ENCODE data around the gene TMEM258.
A peak's percentile ranks its signal among the peaks of the same experiment; 100 is the strongest.

The TMEM258 gene

GRCh38 chr11:61817471-61818202, 25.2 kb upstream of the TMEM258 start:
- DNase-seq: no peak

DNA sequence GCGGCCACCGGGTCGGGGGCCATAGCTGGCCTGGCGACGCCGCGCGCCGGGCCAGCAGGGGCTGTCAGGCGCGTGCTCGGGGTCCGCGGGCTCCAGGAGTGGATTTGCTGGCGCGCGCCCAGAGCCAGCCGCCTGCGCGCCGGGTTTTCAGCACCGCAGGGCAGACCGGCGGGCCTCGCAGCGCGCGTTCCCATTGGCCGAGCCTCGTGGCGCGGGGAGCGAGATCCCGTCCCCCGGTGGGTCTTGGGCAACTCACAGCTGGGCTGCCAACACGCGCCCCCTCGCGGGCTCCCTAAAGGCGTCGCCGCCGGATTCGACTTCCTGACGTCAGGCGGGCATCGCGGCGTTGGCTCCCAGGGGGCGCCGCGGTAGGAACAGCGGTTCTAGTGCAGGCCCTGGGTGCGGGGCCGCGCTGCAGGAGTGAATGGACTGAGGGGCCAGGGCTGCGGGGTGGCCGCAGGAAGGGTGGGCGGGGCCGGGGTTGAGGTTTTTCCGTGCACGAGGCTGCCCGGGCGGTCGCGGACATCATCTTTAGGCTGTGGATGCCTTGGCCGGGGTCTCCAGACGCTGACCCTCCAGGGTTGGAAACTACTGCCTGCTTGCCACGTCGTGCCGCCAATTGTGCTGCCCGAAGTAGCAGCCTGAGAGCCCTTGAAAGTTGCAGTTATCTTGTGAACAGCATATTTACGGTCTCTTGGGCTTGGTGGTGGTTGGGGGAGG, 24.5 kb upstream of the TMEM258 start, which contains the start of gene FADS1:
TSS of gene FADS1 (minus strand) at position 268 of the 720 bp plus-strand sequence. CDS start at position 194, 74 bp downstream.
- DNase-seq: peak; percentile 94

DNA sequence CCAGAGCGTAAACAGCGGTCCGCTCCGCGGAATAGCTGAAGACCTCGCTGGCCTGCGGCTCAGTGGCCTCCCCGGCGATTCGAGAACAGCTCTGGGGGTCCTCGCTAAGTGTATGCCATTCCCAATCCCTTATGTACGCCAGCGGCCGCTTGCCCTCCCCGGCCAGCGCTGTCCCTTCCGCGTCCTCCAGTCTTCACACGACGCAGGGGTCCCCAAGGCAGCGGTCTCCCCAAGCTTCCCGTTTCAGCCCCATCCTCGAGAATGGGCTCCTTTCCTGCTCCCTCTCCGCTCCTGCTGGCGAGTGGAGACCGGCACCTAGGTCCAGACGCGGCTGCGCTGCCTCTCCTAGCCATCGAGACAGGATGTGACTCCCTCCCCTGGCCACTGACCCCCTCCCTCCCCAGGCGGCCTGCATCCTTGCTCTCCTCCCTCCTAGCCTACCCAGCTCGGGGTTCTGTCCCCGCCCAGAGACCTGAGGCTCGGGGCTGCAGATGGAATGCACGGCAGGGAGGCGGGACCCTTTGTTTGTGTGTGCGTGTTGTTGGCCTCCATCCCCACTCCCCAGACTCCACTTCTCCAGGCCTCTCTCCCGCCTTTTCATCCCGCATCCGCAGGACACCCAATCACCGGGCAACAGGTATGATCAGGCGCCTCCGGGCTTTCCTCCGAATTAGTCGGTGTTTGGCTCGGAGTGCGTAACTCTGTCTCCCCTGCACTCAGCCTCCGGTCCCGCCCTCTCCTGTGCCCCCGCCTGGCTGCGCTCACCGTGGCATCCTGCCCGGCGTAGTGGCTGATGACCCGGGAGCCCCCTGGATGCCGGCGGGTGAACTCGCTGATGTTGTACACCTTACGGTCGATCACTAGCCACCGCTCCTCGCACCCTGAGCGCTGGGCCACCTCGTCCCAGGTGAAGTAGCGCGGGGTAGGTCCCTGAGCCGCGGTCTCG, 23.7 kb upstream of the TMEM258 start:
- peak; percentile 89 for DNase-seq

DNA sequence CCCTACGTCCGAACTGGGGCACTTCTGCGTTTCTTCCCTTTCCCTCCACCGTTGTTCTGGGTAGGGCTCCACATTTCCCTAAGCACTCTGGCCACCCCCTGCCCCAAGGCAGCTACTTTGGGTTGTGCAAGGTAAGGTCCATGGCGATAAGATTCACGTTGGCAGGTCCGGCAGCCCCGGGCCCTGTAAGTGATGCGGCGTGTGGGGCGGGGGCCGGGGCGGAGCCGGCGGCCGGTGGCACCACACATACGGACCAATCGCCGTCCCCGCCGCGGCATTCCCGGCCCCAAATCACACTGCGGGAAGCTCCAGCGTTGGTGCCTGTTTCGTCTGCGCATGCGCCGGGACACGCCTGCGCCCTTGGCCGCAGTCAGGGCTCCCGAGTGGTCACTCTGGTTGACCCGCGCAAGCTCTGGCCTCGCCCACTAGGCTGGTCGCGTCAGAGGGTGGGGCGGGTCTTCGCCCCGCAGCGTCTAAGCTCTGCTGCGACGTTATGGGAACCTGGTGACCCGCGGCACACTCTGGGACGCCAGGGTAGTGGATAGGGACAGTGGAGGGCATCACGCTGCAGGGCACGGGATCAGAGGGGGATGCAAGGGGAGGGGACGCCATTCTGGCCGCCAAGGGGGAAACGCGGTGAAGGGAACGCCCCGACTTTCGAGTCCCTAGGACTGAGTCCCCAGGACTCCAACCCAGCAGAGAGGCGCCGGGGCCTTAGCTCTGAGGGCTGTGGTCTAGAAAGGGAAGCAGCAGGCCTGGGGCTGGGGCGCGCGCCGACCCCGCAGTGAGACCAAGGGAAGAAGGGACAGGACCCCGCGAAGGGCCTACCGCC, 22.8 kb upstream of the TMEM258 start:
- DNase-seq: peak; percentile 97

GRCh38 chr11:61814247-61814957, 22.0 kb upstream of the TMEM258 start:
- DNase-seq: peak; percentile 42

GRCh38 chr11:61812736-61813411, 20.5 kb upstream of the TMEM258 start:
- DNase-seq: no peak

DNA sequence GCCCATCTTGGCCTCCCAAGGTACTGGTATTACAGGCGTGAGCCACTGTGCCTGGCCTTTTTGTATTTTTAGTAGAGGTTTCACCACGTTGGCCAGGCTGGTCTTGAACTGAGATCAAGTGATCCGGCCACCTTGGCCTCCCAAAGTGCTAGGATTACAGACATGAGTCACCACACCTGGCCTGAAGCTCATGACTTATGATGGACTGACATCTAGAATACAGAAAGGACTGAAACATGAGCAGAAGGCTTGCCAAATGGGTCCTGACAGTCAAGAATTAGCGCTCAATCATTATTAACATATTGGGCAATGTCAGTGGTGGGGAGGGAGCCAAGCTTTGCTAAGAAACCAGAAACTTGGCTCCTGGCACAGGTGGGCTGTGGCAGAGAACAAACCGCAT, 19.4 kb upstream of the TMEM258 start:
- DNase-seq: no peak

- no peak for DNase-seq
Observed at GRCh38 chr11:61810671-61811175, 18.3 kb upstream of the TMEM258 start.

GRCh38 chr11:61806785-61807184, 14.4 kb upstream of the TMEM258 start:
- DNase-seq: no peak

DNA sequence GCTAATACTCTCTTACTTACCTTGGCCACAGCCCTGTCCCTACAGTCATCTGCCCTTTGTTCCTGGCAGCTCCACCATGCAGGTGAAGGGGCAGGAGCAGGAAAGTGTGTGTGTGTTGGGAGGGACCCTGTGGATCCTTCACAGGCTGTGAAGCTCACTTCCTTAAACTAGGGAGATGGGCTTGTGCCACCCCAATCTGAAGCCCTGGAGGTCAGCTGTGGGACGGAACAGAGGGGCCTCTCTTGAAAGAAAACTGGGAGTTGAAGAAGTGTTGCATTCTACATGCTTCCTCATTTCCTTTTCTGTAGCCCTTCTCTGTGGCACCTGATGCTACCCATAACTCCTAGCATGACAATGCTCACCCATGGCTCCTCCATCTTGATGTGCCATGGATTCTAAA, 12.7 kb upstream of the TMEM258 start:
- no peak for DNase-seq

DNA sequence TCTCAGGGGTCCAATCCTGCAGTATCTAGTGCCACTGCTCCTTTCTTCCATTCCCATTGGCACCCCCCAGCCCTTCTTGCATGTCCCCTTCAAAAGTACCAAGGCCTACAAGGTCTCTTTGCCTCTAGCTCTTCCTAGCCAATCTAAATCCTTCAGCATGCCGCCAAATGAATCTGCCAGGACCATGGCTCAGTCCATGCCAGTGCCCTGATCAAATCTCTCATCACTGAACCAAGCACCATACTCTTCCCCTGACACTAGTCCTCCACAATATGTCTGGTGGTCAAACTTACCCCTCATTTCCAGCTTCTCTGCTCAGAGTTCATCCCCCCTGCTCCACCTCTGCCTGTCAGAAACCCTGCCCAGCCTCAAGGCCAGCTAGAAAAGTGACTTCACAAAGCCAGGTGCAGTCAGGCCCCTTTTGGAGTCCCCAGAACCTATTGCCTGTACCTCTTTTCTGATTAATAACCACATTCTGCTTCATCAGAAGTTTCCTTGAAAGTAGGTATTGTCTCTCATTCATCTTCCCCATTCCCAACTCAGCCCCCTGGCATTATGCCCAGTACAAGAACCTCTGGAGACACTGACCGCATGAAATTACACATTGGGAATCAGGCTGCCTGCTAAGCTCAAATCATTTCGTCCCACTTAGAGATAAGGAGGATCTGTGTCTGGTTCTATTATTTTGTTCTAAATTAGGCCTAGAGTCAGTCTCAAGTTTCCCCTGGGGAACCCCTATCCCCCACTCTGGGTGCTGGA, 11.7 kb upstream of the TMEM258 start:
- no peak for DNase-seq

GRCh38 chr11:61802605-61803004, 10.2 kb upstream of the TMEM258 start:
- no peak for DNase-seq

- no peak for DNase-seq
Observed at GRCh38 chr11:61800331-61801281, 8.2 kb upstream of the TMEM258 start.

DNA sequence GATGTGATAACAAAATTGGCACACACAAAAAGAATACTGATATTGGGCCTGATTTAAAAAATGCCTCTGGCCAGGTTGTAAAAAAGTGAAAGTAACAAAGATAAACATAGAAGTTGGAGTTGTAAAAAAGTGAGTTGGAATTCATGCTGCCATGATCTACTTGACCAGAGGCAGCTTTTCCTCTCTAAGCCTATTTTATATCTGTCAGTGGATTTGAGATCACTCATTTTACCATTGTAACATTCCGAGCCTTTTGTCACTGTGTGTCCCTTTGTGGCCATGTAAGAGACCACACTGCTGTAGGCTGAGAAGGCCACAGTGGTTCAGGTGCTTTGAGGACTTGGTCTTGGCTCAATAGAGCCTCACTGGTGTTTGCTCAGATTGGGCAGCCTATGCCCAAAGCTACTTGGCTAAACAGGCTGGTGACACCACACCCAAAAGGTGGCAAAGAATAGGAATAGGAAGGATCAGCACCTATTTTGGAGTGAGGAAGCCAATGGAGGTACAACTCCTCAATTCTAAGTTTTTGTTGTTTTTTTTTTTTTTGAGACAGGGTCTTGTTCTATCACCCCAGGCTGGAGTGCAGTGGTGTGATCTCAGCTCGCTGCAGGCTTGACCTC, 7.4 kb upstream of the TMEM258 start:
- DNase-seq: no peak

- DNase-seq: no peak
Observed at GRCh38 chr11:61797263-61797944, 5.0 kb upstream of the TMEM258 start.

- DNase-seq: no peak
Observed at GRCh38 chr11:61795876-61796526, 3.6 kb upstream of the TMEM258 start.

GRCh38 chr11:61795459-61795858, 3.1 kb upstream of the TMEM258 start:
- DNase-seq: no peak
